GM18517 (cell line): ENCODE data around the gene CNTNAP5.

Source experiments
- ATAC-seq: cut with Tn5 transposase; IDR thresholded peaks from one replicate; pipeline ENCODE4 v1.9.1; 2021; ENCODE audit warnings: mild to moderate bottlenecking, moderate library complexity; ENCODE audit not compliant: unreplicated experiment

CNTNAP5 gene

DNA sequence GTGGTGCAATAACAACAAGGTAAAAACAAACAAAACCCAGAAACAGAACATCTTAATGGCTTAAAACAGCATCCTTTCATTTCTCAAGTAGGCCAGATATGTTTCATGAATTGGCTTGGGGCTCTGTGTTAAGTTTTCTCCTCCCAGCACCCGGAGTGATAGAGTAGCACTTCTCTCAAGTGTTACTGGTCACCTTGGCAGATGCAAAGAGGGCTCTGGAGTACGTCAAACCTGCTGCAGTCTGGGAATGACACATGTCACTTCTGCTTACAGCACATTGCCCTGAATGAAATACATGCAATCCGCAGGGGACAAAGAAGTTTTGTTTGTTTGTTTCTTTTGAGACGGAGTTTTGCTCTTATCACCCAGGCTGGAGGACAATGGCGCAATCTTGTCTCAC, 639.3 kb downstream of the CNTNAP5 start:
- no peak for ATAC-seq

DNA sequence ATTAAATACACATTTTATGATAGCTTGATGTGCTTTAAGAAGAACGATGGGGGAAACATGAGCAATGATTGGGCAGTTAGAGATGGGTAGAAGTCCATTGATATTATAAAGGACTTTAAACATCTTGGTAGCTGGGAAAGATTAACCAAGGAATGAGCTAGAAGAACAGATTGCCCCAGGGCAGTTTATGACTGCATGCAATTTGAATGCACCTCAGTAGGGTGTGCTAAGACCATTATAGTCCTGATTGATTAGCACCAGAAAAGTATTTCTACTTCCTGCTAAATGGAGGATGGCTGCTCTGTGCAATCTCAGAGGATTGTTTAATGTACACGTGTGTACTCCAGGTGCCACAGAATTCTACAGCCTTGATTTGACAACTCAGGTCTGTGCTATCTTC, 641.9 kb downstream of the CNTNAP5 start:
- no peak for ATAC-seq

DNA sequence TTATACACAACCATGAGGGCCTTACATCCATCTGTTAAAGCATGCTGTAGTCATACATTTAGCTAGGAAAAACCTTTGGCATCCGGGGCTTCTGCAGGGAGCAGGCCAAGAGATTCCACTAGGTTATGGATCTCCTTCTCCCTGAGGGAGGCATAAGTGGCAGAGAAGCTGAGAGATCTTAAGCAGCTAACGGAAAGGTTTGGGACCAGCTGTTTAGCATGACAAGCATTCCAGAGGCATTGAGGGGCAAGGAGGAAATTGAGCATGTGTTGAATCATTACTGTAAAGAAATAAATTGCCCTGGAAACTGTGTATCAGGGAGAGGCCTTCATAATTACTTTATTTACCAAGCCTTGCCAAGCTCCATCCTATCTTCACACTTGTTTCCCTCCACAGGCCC, 643.1 kb downstream of the CNTNAP5 start:
- ATAC-seq, result no peak

DNA sequence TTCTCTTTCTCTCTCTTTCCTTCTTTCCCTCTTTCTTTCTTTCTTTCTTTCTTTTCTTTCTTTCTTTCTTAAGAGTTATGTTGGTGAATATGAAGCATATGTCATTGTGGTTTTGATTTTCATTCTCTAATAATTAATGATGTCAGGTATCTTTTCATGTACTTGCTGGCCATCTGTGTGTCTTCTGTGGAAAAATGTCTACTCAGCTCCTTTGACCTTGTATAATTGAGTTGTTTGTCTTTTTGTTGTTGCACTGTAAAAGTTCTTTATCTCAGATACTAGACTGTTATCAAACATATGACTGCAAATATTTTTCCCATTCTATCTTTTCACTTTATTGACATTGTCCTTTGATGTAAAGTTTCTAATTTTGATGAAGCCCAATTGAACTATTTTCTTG, 645.1 kb downstream of the CNTNAP5 start:
- ATAC-seq, result no peak

DNA sequence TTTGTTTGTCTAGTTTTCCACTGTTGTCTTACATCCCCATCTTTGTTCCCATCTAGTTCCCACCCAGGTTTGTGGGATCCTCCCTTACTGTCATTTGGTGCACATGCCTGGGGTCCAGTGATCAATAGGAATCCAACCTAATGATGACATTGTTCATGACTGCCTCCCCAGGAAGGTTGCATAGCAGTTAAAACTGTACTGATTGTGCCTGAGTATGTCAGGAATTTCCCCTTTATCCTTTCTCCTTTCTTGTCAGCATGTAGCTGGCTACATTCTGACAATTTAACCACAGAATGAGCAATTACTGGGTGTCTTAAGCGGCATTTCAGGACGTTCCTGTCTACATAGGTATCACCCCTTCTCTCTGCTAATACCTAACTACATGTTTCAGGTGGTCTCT, 653.0 kb downstream of the CNTNAP5 start:
- ATAC-seq, result no peak

DNA sequence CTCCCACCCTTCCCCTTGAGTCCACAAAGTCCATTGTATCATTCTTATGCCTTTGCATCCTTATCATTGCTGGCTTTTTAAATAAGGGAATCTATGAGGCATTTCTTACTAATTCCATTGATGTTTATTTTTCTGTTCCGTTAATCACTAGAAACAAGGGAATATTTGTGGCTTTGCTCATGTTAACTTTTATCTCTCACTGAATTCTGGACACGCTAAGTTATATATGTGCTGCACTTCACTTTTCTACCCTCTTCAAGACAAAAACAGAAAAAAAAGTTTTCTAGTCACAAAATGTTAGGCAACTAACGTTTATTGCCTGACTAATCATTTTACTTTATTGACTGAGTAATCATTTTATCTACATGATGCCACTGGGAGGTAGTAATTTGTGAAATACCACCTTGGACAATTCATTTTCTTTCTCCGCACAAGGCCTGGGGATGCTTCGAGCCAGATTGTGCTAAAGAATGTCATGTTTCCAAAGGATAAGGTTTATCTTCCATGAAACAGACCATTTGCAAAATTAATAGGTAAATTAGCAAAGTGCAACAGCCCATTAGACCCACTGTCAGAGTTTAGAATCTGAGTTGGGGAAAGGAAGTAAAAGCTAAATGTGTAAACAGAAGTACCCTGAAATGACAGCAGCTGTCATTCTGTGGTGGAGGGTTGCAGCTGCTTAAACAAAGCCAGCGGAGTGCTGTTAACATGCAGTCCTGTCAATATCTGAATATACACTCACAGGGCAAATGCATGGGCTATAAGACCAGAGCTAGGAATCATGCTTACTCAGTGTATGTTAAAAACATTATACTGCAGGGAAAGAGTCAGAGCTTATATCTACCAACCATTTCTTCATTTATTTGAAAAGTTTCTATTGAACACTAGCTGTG, 658.7 kb downstream of the CNTNAP5 start:
- ATAC-seq, result no peak

DNA sequence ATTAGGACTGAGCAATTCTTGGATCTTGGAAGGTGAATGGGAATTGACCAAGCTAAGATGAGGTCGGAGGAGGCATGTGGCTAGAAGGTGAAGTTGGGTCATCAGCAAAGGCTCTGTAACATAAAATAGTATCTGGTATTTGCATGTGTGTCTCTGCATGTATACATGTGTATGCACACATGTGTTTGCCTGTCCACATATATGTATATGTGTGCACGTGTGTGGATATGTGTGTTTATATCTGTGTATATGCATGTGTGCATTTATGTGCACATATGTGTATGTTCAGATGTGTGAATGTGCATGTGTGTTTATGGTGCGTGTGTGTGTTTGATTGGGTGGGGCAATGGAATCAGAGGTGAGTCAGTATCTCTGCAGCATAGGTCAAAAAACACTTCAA, 664.3 kb downstream of the CNTNAP5 start:
- ATAC-seq, result no peak

DNA sequence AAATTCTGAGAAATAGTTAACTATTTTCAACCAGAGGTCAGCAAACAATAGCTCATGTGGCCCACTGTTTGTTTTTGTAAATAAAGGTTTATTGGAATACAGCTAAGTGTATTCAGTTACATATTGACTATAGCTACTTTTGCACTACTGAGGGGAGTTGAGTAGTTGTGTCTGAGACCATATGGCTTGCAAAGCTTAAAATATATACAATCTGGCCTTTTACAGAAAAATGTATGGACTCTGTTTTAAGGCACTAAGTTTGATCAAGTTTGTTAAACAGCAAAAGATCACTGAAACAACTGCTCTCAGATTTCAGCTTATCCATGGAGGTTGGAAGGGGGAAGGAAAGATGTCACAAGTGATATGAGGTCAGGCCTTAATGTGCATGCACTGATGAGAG, 667.1 kb downstream of the CNTNAP5 start:
- ATAC-seq, result no peak

DNA sequence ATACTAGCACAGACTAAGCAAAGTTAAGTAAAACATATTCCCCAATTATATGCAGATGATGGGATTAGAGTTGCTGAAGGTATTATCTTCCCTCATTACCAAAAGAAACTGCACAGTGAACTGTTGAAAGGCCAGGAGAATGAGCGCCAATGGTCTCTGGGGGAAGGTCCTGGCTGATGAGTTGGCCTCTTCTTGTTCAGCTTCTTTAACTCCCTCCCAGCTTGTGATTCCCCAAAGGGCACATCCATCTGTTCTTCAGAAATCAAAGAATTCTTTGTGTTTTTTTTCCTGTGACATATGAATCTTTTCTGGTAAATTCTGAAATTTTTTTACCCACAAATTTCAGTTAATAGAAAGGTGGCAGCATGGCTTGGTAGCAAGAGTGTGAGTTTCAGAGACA, 667.6 kb downstream of the CNTNAP5 start:
- no peak for ATAC-seq

DNA sequence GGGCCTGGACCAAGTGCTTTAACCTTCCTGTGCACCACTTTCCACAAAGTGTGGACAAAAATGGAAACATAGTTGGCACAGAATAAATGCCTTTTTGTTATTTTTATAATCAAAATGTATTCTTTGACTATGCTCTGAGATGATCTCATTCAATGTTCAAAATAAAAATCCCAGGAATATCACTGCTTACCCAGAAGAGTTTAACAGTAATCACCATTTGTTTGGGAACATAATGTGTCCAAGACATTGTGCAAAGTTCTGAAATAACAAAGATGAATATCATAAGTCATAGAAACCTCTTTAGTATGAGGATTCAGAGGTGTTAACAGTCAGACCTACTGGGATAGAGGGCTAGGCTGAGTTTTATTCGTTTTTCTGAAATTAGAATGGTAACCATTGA, 668.1 kb downstream of the CNTNAP5 start:
- ATAC-seq, result no peak

DNA sequence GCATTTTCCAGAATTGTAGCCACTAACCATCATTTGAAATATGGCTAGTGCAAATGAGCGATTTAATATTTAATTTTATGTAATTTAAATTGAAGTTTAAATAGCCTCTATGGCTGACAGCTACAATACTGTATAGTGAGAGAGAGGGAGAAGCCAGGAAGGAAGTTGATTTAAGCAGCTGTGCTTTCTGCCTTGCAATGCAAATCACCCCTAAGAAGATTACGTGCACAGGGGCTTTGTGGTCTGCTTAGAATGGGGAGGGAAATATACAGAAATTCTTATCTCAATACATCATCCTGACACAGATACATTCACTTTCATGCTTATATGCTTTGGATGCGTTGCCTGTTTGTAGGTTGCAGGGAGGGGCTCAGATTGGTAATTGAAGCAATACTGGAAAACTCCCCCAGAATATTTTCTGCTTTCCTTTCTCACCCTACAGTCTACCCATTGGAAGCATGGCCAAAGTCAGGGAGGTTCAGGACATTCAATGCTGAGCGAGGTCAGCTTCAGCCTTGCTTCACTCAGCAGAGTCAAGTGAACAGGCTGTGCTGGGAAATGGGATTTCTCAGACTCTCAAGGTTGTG, 674.0 kb downstream of the CNTNAP5 start:
- no peak for ATAC-seq

DNA sequence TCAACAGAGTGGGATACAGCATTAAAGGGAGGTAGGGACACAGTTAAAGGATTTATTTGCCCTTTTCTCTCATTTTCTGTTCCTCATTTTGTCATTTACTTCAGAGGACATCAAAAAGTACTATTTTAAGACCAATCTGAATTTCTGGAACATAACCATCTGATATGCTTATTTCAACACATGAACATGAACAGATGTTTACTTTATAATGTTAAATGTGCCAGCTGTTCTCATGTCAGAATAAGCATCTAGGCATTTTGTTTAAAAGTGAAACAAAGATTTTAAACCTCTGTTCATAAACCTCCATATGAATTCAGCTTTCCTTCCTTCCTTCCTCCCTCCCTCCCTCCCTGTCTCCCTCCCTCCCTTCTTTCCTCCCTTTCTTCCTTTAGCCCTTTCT, 677.7 kb downstream of the CNTNAP5 start:
- ATAC-seq, result no peak

DNA sequence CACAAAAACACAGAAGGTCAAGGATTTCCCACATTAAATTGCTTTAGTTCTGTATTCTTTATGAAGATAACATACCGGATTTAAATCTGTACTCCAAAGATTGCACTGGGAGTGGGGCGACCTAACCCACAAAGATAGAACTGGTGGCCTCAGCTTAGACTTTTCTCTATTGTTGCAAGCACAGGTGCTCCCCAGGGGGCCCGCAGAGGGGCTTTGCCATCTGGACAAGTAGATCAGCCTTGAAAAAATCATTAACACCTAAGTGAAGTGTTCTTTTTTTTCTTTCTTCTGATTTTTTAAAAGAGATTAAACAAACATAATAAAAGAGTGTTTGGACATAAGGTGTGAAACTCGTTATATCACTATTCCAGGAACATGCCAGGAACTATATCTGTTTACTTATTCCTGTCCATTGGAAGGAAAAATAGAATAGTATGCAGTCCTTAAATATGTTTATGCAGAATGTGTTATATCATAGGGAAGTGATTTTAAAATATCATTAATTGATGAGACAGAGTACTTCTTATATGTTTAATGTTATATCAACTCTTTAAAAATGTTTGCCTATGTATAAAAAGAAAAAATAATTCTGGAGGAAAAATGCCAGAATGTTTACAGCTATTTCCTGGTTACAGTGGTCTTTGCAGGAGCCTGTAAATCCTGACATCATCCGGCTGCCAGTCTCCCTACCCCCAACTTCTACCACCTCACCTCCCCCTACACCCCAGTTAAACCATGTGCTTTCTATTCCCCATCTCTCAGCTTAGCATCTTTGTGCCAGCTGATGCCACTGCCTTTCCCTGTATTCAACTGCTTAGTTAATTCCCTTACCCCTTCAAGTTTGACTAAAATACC, 679.2 kb downstream of the CNTNAP5 start:
- ATAC-seq, result no peak

DNA sequence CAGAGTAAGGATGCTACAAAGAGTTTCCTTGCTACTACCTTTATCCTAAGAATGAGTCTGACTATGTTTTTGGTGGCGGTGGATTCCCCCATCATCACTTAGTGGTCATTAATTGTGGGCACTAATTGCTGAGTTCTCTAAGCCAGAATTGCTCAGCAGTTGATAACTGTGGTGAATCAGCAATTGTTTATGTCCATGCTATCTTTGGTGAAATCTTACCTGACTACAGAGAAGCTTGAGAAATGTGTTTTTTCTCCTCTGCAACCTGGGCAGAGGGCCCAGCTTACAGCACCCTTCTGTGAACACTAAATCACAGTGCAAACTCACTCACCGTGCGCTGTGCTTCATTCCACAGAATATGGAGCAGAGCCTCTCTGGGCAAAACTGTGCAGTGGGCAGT, 683.6 kb downstream of the CNTNAP5 start:
- no peak for ATAC-seq

DNA sequence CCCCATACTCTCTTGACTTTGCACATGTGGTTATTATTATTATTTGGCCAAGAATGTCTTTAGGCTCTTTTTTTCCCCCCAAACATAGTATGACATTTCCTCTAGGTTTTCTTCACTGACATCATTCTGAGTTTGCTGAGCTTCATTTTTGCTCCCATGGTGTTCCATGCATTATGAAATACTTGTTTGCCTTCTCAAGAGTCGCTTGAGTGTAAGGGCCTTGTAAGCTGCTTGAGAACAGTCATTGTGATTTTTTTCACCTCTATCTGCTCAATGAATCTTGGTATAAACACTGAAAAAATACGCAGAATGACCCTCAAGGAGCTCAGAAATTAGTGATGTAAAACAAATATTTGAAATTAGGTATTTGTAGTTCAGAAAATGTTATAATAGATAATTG, 688.9 kb downstream of the CNTNAP5 start:
- no peak for ATAC-seq

DNA sequence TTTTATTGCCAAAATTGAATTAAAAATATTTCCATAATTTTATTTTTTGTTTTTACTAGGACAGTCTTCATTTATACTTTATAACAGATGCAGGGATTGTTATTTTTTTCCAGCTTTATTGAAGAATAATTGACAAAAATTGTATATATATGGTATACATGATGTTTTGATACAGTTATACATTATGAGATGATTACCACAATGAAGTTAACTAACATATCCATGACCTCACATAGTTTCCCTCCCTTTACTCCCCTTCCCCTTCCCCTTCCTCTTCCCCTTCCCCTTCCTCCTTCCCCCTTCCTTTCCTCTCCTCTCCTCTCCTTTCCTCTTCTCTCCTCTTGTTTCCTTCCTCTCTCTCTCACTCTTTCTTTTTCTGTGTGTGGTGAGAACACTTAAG, 700.1 kb downstream of the CNTNAP5 start:
- ATAC-seq, result no peak

DNA sequence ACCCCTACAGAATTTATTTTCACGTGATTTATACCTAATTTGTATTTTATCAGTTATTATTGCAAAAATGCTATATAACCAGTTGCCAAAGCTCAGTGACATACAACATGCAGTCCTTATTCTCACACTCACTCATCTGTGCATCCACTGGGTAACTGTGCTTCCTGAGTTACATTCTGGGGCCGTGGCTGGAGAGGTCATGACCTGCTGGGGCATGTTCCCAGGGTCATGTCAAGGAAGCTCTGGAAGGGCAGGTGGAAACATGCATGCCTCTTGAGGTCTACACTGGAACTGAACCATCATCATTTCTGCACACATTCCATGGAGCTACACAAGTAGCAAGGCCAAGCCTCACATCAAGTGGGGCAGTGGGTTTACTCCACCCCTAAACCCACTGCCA, 715.5 kb downstream of the CNTNAP5 start:
- no peak for ATAC-seq

DNA sequence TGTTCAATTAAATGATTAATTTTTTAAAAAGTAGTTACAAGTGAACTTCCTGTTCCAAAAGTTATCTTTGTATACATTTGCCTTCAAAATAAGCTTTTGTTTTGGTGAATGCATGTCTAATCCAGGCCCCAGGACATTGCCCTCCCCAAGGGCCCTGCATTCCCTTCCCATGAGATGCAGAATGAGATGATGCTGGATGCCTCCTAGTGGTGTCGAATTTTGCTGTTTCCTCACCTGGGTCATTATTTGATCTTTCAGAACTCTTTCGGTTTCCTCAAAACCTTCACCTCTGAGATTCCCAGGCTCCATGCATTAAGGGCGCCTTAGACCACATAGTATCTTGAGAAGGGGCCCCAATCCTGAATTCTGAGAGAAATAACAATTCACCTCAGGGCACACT, 728.8 kb downstream of the CNTNAP5 start:
- no peak for ATAC-seq

DNA sequence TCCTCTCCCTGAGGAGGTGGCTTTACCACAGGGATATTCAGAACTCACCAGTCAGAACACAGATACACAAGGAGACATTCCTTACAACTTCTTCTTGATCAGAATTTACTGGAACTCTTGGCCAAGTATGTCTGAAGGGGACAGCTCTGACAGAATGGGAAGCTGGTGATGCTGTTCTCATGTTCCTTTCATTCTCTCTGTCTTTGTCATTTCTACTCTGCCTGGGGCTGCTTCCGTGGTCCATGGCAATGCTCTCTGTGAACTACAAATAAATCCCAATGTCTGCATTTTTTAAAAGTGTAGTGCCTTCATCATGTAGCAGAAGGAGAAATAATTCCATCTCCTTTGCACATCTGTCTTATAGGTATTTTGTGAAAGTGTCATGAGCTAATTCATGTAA, 730.3 kb downstream of the CNTNAP5 start:
- ATAC-seq, result no peak

DNA sequence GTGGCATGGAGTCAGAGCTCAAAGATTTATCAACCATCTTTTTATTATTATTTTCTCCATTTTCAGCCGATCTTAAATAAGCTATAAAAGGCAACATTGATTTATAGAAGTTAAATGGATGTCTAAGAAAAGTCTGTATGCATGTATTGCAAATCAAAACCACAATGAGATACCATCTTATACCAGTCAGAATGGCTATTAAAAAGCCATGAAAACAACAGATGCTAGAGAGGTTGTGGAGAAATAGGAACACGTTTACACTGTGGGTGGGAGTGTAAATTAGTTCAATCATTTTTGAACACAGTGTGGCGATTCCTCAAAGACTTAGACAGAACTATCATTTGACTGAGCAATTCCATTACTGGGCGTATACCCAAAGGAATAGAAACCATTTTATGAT, 731.0 kb downstream of the CNTNAP5 start:
- ATAC-seq, result no peak

DNA sequence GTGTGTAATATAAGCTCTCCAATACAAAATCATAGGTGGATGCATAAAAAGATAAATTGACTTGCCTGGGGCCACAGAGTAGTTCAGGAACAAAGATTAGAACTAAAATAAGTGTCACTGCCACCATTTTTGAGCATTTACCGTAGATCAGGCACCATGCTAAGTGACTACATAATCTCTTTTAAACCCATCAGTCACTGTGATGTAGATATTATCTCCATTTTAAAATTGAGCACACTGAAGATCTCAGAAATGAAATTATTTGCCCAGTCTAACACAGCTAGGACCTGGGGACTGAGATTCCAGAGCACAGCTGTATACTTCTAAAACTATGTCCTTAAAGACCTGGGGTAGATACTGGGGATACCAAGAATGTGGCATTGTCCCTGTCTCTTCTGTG, 737.3 kb downstream of the CNTNAP5 start:
- ATAC-seq, result no peak

DNA sequence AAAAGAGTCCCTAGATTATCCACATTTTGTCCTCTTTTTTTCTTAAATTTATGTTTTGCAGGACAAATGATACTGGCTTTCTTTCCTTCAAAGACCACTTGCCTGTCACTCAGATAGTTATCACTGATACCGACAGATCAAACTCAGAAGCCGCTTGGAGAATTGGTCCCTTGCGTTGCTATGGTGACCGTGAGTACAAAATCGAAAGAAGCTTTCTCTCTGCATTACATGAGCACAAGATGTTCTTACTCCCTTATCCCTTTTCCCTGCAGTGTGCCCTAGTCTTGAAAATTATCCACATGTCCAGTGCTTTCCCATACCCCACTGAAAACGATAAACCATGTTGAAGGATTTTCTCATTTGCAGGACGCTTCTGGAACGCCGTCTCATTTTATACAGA, 738.5 kb downstream of the CNTNAP5 start:
- no peak for ATAC-seq
